HG03135 (cell line): ENCODE data around the gene CD44.

Experiments used
- ATAC-seq: cut with Tn5 transposase; IDR thresholded peaks from one replicate; pipeline ENCODE4 v1.9.1; 2021; ENCODE audit warnings: mild to moderate bottlenecking, moderate library complexity; ENCODE audit not compliant: unreplicated experiment

The CD44 gene

DNA sequence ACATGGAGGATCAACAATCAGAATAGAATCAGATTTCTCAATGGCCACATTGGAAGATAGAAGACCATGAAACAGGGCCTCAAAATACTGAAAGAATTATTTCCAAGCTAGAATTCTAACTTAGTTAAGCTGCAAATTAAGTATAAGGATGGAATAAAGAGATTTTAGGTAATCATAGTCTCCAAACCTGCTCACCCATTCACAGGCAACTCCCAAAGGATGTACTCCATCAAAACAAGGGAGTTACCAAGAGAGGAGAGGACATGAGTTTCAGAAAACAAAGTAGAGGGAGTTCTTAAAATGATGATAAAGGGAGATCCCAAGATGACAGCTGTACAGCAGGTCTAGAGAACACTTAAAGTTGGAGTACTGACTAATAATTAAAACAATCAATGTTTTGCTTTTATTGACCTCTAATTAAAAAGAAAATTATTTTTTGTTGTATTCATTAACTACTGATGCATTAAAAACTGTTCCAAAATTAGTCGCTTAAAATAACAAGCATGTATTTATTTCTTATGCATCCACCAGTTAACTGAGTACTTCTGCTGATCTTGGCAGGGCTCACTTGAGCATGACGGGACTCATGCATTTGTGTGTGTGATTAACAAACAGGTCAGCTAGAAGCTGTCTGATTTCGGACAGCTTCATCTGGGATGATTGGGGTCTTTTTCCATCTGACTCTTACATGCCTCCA, 95.6 kb downstream of the CD44 start:
- no peak for ATAC-seq

DNA sequence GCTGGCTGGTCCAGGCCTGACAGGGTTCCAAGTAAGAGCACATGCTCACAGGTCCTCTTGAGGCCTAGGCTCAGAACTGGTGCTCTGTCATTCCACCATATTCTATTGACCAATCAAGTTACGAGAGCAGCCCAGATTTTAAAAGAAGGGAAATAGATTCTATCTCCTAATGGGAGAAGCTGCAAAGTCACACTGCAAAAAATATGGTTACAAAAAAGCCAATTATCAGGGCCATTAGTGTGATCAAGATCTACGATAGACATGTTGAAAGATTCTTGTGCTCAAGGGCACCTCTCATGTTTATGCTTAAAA, 96.1 kb downstream of the CD44 start:
- no peak for ATAC-seq

- ATAC-seq = no peak
Observed at GRCh38 chr11:35235498-35235897, 96.5 kb downstream of the CD44 start.

DNA sequence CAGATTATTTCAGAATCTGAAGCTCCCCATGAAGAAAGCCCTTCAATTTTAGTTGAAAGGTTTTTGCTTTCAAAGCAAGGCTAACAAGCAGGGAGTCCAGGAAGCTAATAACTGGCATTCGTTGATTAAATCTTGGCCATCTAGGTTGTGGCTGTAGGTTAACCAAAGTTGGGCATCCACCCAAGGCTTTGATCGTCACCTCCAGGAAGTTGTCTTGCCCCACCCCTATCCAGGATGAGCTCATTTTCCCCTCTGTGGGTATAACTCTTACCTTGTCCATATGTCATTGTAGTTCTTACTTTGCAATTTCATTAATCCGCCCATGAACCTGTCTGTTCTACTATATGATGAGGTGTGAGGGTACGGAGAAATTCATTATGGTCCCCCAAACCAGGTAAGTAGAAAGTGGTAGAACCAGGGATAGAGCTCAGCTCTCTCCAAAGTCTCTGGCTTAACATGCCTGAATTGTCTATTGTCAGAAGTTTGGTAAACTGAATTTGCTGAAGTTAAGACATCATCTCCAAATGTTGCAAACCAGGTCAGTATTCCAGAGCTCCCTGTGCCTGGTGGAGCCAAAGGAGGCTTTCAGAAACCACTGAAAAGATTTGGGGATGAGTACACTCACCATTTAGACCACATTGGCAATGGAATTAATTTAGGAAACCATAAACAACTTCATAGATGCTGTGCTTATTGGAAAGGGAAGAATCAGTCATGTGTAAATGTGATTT, 97.1 kb downstream of the CD44 start:
- ATAC-seq = no peak

DNA sequence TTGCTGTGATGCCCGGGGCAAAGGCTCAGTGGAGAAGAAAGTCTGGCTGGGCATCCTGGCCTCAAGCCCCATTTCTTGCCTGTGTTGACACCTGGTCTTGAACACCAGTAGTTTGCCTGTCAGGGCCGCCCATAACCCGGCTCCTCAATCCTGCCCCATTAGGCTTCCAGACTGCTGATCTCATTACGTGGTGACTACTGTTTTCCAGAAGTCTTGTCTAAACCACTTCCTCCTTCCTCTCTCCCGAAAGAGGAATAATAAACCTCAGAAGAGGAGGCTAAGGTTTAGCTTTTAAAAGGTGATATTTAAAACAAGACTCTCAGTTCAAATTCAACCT, 97.7 kb downstream of the CD44 start:
- no peak for ATAC-seq

DNA sequence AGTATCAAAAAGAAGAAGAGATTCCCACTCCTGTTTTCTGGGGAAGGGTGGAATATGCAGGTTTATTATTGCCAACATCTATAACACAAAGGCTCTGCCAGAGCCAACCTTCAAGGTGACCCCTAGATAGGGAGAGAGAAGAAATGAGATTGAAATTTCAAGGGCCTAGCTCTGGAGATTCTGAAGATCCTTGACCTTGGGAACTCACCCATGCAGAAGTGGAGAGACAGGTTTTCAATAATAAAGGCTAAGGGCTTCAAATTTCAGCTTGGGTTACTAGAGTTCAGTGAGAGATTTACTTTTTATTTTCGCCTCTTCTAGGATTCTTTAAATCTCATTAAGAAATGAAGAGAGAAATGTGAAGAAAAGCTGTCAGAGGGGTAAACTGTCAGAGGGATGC, 98.4 kb downstream of the CD44 start:
- ATAC-seq = no peak

DNA sequence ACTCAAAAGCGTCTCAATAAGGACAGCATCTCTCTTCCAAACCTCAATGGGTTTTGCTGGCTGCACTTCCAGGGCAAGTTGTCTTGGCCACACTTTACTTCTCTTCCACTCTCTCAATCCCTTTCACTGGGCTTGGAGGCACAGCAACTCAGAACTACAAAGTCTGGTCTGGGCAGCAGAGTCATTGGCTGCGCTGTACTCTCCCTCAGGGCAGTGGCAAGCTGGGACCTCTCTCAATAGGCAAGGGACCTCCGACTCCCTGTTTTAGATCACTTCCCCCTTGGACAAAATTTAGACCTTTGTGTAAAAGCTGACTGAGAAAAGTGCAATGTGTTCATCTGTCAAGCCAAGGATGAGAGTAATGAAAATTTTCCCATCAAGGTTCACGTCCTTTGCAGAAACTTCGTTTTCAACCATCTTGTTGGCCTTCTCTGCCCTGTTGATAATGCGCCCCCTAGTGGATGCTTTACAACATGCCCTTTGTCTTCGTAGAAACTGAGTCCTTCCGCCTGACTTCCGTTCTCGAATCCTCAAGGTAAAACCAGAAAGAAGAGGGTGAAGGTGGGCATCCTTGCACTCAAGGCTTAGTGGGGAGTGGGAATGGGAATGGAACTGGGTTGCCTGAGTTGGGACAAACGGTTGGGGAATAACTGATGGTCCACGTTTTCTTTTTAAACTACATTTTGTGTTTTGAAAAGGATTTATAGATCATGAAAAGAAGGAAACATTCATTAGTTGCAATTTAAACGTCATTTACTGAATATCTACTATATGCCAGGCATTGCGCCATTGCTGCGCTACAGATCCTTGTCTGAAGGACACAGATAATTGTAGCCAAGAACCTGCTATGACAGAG, 99.1 kb downstream of the CD44 start:
- ATAC-seq = no peak

- ATAC-seq = no peak
Observed at GRCh38 chr11:35238882-35239281, 99.9 kb downstream of the CD44 start.

- ATAC-seq = no peak
Observed at GRCh38 chr11:35239471-35240075, 100.6 kb downstream of the CD44 start.

GRCh38 chr11:35241083-35241482, 102.1 kb downstream of the CD44 start:
- no peak for ATAC-seq

GRCh38 chr11:35241531-35241930, 102.6 kb downstream of the CD44 start:
- ATAC-seq = no peak

DNA sequence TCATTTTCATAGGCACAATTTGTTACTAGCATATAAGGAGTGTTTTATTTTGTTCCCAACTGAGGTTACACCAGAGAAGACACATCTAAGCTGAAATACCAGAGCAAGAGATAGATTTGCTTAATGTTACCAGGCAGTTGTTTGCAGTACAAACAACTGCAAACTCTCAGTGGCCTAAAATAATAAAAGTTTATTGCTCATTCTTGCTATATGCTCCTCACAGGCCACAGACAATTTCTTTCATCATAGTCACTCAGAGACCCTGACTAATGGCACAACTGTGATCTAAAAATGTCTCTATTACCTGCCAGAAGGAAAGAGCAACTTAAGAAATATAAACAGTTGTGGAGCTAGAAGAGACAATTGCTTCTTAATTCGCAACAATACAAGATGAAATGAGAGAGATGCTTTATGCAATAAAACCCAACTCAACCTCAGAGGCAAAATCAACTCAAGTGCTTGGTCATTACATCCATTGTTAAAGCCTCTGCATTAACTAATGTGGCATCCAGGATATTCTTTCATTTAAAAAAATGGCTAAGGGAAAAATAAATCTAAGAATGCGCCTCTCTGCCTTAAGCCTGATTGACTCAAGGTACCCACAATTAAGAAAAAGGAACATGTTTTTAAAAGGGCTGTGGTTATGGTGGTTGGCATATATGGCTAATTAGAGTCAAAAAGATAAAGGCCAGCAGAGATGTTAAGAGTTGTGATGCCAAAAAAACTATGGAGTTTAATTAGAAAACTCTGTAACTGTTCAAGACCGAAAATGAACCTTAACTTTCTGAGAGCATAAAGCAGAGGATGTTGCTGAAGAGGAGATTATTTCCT, 103.7 kb downstream of the CD44 start:
- ATAC-seq = no peak

DNA sequence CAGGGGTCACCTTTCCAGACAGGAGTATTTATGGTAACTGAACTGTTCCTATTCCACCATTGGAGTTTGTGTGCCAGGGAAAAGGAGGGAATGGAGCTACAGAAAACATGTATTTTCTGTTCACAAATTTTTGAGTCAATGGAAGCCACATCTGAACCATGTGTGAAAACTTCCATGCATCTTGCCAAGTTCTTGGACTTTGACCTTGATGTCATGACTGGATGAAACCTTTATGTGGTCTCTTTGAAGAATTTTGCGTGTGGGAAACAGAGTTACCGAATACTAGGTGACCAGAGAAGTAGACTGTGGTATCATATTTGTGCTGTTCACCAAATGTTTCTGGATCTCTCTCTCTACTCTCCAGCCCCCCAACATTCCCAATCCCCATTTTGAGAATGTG, 104.8 kb downstream of the CD44 start:
- no peak for ATAC-seq

DNA sequence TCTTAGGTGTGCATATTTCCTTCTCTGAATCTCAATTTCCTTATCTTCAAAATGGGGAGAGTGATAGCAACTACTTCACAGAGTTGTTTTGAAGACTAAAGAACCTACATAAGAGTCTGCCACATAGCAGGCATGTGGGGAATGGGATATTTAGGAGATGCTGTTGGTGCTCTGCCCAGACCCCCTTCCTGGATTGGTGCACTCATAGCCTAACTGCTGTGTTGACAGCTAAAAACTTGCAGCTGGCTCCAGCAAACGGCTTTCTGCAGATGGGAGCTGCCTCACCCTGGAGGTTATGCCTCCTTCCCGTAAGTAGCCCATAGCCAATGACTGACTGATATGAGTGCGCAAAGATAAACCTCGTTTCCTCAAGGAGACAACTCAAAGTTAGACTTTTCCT, 106.1 kb downstream of the CD44 start:
- ATAC-seq = no peak

DNA sequence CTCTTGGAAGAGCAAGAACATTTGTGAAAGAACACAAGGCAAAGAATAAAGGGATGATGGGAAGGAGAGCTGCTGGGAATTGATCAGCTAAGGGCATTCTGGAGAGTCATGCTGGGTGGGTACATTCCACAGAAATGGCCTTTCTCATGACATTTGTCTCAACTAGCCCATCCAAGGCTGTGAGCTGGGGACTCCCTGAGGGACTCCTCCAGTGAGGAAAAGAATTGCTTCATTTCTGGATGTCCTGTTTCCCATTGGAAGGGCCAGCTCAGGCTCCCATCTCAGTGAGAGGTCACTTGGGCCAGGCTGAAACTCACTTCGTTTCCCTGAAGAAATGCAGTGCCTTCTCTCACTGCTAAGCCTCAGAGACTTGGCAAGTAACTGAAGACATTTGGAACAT, 106.8 kb downstream of the CD44 start:
- no peak for ATAC-seq

DNA sequence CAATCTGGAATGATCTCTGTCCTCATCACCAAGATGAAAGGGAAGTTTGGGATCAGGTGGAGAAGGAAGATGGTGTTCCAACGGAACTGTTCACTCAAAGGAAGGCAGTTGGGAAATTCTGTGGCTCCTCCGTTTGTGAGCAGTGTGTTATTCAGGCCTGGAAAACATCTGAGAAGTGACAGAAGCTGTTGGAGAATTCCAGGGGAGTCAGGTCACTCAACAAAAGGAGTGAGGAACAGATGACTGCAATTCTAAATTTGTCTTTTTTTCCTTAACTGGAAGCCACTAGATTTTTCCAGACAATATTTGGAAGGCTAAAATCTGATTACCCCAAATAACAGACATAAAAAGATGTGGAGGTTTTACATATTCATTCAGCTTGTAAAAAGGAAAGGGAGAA, 107.8 kb downstream of the CD44 start:
- no peak for ATAC-seq

DNA sequence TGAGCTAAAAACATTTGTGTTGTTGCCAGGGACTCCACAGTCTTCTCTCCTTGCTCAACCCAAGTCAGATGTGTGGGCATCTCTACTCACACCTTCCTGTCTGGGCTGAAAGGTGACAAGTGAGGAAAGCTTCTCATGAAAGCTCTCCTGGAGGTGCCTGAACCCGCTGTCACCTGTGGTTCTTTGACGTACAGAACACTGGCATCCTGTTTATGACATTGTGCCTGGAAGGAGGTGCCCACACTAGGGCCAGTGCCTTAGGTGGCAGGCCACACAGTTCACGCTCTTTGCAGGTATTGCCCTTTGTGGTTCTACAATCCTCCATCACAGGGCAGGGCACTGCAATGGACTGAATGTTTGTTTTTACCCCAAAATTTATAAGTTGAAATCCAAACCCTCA, 108.5 kb downstream of the CD44 start:
- ATAC-seq = no peak

DNA sequence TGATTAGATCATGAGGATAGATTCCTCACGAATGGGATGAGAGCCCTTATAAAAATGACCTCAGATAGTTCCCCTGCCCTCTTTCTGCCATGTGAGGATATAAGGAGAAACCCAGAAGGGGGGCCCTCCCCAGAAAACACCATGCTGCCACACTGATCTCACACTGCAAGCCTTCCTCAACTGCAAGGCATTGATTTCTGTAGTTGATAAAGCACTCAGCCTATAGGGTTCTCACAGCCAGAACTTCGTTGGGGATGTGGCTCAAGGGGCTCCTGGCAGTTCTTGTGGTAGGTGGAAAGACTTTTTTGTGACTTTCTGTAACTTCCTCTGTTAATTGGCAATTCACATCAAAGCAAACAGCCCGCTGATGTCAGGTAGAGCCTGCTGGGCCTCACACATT, 108.9 kb downstream of the CD44 start:
- no peak for ATAC-seq

DNA sequence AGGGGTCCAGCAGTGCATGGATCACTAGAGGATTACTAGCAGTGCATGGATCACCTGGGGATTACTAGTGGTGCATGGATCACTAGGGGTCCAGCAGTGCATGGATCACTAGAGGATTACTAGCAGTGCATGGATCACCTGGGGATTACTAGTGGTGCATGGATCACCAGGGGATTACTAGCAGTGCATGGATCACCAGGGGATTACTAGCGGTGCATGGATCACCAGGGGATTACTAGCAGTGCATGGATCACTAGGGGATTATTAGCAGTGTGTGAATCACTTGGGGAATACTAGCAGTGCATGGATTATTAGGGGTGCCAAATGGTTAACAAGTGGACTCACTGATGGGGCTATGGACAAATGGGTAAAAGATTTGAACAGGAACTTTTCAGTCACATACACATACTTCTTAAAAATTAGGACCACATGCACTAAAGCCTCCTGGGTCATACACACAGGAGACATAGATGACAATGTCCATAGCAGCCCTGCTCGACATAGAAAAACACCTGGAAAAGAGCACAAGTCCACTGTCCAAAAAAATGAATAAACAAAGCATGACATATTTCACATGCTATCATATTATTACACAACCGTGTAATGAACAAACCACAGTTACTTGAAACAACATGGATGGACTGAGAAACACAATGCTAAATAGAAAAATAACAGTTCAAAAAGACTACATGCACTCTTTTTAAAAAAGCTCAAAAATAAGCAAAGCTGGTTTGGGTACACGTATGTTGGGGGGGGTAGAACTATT, 109.8 kb downstream of the CD44 start:
- no peak for ATAC-seq

DNA sequence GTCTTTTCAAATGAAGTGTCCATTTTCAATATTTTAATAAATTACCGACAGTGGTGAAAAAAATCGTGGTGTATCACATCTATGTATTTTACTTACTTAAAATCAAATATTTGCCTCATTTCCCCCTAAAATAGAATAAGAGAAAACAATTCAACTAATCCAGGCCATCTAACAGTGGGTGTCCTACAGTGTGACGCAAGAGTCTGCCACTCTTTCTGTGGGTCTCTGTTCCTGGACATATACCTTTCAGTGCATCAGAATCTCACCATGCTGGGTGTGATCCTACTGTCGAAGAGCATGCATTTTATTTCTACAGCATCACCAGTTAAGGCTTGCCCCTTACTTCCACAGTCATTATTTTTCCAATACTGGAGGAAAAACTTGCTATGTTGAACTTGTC, 111.2 kb downstream of the CD44 start:
- ATAC-seq = no peak
